B cell (primary cell): Measurements from ENCODE around the gene CYGB.

Experiments used
- CTCF ChIP-seq: fragments of 200-600 bp; IDR thresholded peaks from one replicate; pipeline ENCODE4 v1.8.0; 2022; ENCODE audit warnings: antibody characterized with exemption, mild to moderate bottlenecking
- EZH2 ChIP-seq: IDR thresholded peaks from 2 replicates; pipeline ENCODE4 v1.6.1; 2012; ENCODE audit warnings: borderline replicate concordance, low read depth, mild to moderate bottlenecking, moderate library complexity, low read length; ENCODE audit not compliant: insufficient read depth, poor library complexity, severe bottlenecking

GRCh38 chr17:76531486-76532038 lies 5.9 kb downstream of the CYGB start:
- TF ChIP-seq CTCF (no peak), EZH2 (no peak)
